C4-2B (cell line): ENCODE measurements around the gene MCEMP1.

Experiments used
- CTCF ChIP-seq: fragments of 450-650 bp; conservative IDR thresholded peaks from 2 replicates; pipeline ENCODE4 v1.5.1; 2017; ENCODE audit warnings: mild to moderate bottlenecking
- ZFX ChIP-seq: fragments of 450-650 bp; IDR thresholded peaks from 2 replicates; pipeline ENCODE4 v1.6.1; 2017

DNA sequence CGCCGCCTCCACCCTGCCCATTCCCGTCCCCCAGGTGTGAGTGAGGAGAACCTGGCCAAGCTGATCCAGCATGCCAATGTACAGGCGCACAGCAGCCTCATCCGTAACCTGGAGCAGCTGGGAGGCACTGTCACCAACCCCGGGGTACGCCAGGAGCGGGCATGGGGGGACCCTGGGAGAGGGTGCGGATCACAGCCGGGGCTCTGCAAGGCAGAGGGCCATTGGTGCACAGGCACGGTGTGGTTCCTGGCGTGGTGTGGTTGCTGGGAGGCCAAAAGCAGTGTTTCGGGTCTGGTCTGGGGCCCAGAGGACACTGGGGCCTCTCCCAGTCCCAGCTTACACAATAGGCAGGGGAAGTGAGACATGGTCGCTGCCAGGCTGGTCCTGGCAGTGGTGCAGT is 31.7 kb upstream of the MCEMP1 start:
- no peak for TF ChIP-seq CTCF
- no peak for TF ChIP-seq ZFX
